HFF-Myc (cell line): Measurements from ENCODE around the gene CBL.

ENCODE experiments used
- DNase-seq: peaks from one replicate; pipeline ENCODE4 v3.0.0-alpha.2; 2011; ENCODE audit warnings: low read depth; ENCODE audit errors: extremely low read depth
- H3K4me3 ChIP-seq: replicated peaks from 2 replicates; pipeline ENCODE4 v1.5.1; 2011; ENCODE audit warnings: low read depth, mild to moderate bottlenecking, control low read depth, low read length
- CTCF ChIP-seq: IDR thresholded peaks from 2 replicates; pipeline ENCODE4 v1.5.1; 2012; ENCODE audit warnings: mild to moderate bottlenecking, low read depth, low read length, control low read depth; ENCODE audit errors: missing control alignments

Gene CBL

GRCh38 chr11:119355091-119355843, 149.1 kb downstream of the CBL start:
- DNase-seq, result no peak
- no peak overlapping the region for H3K4me3 ChIP-seq
- no peak for TF ChIP-seq CTCF

DNA sequence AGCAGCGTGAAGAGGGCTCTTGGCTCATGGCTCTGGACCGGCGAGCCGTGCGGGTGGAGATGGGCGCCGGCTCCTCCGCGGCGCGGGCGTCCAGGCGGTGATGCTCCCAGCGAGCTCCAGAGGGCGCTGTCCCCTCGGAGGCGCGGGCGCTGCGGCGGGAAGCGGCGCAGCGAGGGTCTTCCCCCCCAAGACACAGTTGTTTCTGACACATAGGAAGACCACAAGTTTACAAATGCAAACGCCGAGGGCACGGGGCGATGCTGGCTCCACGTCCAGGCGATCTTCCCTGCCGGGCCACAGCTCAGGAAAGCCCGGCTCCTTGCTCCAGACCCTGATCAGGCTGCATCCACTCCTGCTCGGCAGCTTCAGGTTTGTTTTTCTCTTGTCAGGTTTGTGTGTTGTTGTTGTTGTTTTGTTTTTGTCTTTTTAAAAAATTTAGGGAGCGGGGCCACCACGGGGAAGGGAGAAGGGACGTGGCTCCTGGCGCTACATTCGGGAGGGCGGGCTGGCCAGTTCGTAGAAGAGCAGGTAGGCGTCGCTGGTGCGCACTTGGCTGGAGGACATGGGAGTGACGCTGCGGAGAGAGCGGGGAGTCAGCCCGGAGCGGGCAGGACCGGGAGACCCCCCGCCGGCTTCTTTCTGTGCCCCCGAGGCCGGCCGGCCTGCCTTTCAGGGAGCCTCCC, 150.4 kb downstream of the CBL start:
- DNase-seq, result no peak
- TF ChIP-seq CTCF, result peak; percentile 84
- H3K4me3 ChIP-seq, result peak overlapping the region; percentile 43

DNA sequence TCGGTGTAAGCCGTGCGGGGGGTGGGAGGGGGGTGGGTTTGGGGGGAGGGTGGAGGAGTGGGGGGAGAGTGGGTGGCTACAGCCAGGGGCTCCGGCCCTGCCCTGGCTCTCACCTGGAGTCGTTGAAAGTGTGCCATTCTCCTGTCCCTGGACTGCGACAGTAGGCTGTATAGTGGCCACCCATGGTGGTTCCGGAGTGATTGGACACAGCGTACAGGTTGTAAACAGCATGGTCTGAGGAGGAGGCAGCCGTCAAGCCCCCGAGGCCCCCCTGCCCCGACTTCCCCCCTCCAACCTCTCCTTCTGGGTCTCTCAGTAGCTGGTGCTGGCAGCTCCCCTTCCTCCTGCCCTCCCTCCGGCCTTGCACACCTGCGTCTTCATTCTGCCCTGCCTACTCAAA, 150.9 kb downstream of the CBL start:
- no peak for TF ChIP-seq CTCF
- peak overlapping the region; percentile 43 for H3K4me3 ChIP-seq

More for the DNA sequence above, 150.9 kb downstream of the CBL start:
- DNase-seq, result no peak
